Stimulated activated CD4-positive, alpha-beta T cell treated with anti-CD3 and anti-CD28 coated beads, TNF-alpha, amount 100 ng/mL, for 1 hour (primary cell): ENCODE data around the gene SH3TC2.
A peak's percentile ranks its signal among the peaks of the same experiment; 100 is the strongest.

ENCODE experiments used
- DNase-seq, 3 donors: peaks; one replicate each; pipeline ENCODE4 v3.0.0-alpha.2; 2020; ENCODE audit warnings: low read depth in 3 of 3, low spot score in 1 of 3

The SH3TC2 gene

GRCh38 chr5:148973455-148973854 is 89.4 kb downstream of the SH3TC2 start:
- DNase-seq = no peak

GRCh38 chr5:148972974-148973374 is 89.9 kb downstream of the SH3TC2 start:
- no peak for DNase-seq

- DNase-seq = no peak
These were observed 90.5 kb downstream of the SH3TC2 start for GRCh38 chr5:148972396-148972795.

- no peak for DNase-seq
These were observed 92.0 kb downstream of the SH3TC2 start for GRCh38 chr5:148970876-148971275.

GRCh38 chr5:148970228-148970627 is 92.6 kb downstream of the SH3TC2 start:
- DNase-seq = no peak

GRCh38 chr5:148969291-148969690 is 93.6 kb downstream of the SH3TC2 start:
- DNase-seq = no peak

GRCh38 chr5:148968311-148968710 is 94.6 kb downstream of the SH3TC2 start:
- DNase-seq = no peak

GRCh38 chr5:148967783-148968182 is 95.1 kb downstream of the SH3TC2 start:
- no peak for DNase-seq

GRCh38 chr5:148966938-148967337 is 95.9 kb downstream of the SH3TC2 start:
- no peak for DNase-seq

GRCh38 chr5:148966348-148966747 is 96.5 kb downstream of the SH3TC2 start:
- DNase-seq = no peak

- no peak for DNase-seq
These were observed 97.2 kb downstream of the SH3TC2 start for GRCh38 chr5:148965511-148966265.

GRCh38 chr5:148963664-148964063 is 99.2 kb downstream of the SH3TC2 start:
- no peak for DNase-seq

GRCh38 chr5:148962761-148963324 is 100.0 kb downstream of the SH3TC2 start:
- DNase-seq = no peak

- no peak for DNase-seq
These were observed 100.7 kb downstream of the SH3TC2 start for GRCh38 chr5:148962200-148962550.

- DNase-seq = no peak
These were observed 101.3 kb downstream of the SH3TC2 start for GRCh38 chr5:148961261-148962199.

- no peak for DNase-seq
These were observed 102.6 kb downstream of the SH3TC2 start for GRCh38 chr5:148960070-148960769.

- peak in 2 of 3 donors; percentile 3 to 18 for DNase-seq
These were observed 105.2 kb downstream of the SH3TC2 start for GRCh38 chr5:148957591-148958202.

- no peak for DNase-seq
These were observed 106.1 kb downstream of the SH3TC2 start for GRCh38 chr5:148956477-148957385.
